ENCODE measurements around the gene FYB2. TPM values are rescaled to one million over a fixed set of nuclear protein-coding genes. Genes with fewer than 3 reads are reported as not detected.
A peak's percentile ranks its signal among the peaks of the same experiment; 100 is the strongest.

The FYB2 gene
- polyA plus RNA-seq, 6 donors from 2014 or later = not detected

DNA sequence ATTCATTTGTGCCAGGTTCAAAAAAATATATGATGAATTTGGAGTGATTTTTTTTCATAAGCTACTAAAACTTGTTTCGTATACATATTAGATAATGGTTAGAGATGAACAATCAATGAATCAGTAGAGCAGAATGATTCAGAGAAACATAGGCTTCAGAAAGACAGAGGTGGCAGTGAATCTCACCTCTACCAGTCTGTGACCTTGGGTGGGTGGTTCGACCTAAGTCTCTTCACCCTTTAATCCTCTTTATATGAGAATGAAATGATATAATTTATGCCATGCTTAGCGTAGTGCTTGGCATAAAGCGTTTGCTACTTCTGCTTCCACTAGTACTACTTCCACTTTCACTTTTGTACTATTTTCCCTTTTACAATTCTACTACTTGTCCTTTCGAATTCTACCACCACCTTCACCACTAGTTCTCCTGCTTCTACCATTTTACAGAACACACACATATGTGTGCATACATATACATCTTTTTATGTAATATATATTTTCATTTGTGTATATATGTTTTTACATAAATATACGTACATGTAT, 45.1 kb downstream of the FYB2 start:
- H3K4me3 Mint-ChIP-seq = peak overlapping the region in 7 of 8 donors; percentile 31 to 79 (median 61)
- H3K36me3 Mint-ChIP-seq = no peaks in the 10 kb centered on the region
- DNase-seq = no peak
- peaks cover 0 to 10% (median 6%) of the 10 kb centered on the region in 3 donors for H3K4me1 Mint-ChIP-seq
- peak; percentile 50 to 63 for ATAC-seq (ENCODE audit: low read depth in 2 of 2)
- H3K27me3 Mint-ChIP-seq = peaks cover 0 to 7% (median 5%) of the 10 kb centered on the region in 3 donors
- H3K9me3 Mint-ChIP-seq = no peaks in the 10 kb centered on the region
- H3K27ac Mint-ChIP-seq = peak overlapping the region in 3 of 6 donors; percentile 26 to 73 (median 59)

DNA sequence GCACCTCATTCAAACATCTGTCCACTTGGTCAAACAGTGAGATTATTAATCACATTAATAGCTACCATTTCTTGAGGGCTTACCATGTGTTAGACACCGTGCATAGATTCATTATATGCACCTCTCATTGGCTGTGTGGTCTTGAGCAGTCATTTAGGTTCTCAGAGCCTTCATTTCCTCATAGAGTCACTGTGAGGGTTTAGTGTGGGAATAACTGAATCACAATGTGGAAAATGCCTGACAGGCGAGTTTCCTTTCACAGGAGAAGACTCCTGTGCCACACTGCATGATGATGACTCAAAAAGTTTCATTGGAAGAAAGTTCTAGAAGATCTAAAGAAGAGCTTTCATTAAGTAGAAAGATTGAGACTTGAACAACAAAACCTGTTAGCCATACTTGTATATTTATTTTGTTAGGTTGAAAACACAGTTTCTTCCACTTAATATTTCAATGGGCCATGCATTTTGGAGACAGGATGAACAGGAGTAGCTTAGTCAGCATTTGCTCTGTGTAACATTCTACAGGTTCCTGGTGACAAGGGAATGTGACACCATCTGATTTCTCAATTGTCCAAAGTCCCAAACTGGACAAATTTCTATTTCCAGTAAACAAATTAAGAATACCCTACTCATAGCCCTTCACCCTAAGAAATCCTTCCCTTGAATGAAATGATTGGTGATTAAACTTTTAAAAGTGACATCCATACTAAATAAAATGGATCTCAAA, 45.7 kb downstream of the FYB2 start:
- H3K27ac Mint-ChIP-seq = peak overlapping the region in 2 of 6 donors; percentile 7 to 73
- H3K4me3 Mint-ChIP-seq = peak overlapping the region in 7 of 8 donors; percentile 31 to 79 (median 61)
- no peak for DNase-seq
- no peaks in the 10 kb centered on the region for H3K9me3 Mint-ChIP-seq
- ATAC-seq (ENCODE audit: low read depth in 2 of 2) = no peak
- no peaks in the 10 kb centered on the region for H3K36me3 Mint-ChIP-seq
- peaks cover 0 to 10% (median 6%) of the 10 kb centered on the region in 3 donors for H3K4me1 Mint-ChIP-seq
- H3K27me3 Mint-ChIP-seq = peaks cover 0 to 7% (median 7%) of the 10 kb centered on the region in 3 donors

DNA sequence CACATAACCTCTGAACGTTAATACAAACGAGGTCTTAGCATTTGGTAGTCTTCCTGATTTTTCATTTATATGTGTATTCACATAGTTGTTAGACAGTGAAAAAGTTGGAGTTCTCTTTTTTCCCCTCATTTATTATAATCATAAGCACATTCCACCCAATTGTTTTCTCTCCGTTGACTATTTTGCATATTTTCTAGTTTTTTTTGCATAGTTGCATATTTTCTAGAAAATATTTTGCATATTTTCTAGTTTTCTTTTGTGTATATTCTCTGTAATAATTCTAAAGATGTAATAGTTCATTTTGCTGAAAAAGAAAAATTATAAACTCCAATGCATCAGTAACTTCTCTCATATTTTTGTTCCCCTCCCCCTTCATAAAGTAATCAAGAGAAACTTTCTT, 47.5 kb downstream of the FYB2 start:
- Mint-ChIP-seq H3K27me3 (peaks cover 10 to 21% (median 17%) of the 10 kb centered on the region in 3 donors), H3K27ac (no peak overlapping the region), H3K4me3 (no peak overlapping the region), H3K9me3 (no peaks in the 10 kb centered on the region), H3K36me3 (no peaks in the 10 kb centered on the region), H3K4me1 (peaks cover 0 to 10% (median 6%) of the 10 kb centered on the region in 3 donors)
- no peak for DNase-seq
- no peak for ATAC-seq (ENCODE audit: low read depth in 2 of 2)

DNA sequence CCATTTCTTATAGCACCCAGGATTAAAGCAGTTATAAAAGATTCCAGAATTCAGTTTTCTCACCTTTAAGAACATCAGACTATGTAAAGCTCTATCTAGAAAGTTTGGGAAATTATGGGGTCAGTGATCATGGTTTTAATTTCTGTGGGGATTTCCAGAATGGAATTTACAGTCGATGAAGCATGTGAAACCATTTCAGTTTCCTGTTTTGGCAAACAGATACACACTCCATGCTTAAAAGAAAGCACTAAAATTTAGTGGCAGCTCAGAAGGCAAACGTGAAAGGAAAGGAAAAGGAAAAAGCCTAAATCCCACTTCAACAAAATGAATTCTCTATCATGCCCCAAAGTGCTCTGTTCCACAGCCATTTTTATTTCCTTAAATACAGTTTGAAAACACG, 60.4 kb downstream of the FYB2 start:
- Mint-ChIP-seq H3K27me3 (peaks cover 4 to 22% (median 14%) of the 10 kb centered on the region in 3 donors), H3K36me3 (no peaks in the 10 kb centered on the region), H3K4me1 (peaks cover 0 to 11% (median 0%) of the 10 kb centered on the region in 3 donors), H3K9me3 (no peaks in the 10 kb centered on the region), H3K4me3 (no peak overlapping the region), H3K27ac (peak overlapping the region in 1 of 6 donors; percentile 39)
- ATAC-seq (ENCODE audit: low read depth in 2 of 2) (no peak), DNase-seq (no peak)

DNA sequence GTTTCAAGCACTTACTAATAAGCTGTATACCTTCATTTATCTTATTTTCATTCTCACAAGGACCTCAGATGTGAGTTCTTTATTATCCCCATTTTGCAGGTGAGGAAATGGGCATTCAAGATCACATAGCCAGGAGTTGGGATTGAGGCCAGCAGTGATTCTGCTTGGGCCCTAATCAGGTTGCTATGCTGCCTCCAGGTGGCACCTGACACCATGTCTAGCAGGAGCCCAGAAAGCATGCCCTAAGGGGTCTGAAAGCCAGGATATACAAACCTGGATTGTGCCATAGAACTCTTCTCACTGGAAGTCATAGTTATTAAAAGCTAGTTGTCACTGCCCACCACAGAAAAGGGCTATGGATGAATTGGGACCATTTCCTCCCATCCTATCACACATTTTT, 61.1 kb downstream of the FYB2 start:
- Mint-ChIP-seq H3K36me3 (no peaks in the 10 kb centered on the region), H3K4me1 (peaks cover 0 to 11% (median 0%) of the 10 kb centered on the region in 3 donors), H3K9me3 (no peaks in the 10 kb centered on the region), H3K4me3 (no peak overlapping the region), H3K27ac (no peak overlapping the region), H3K27me3 (peaks cover 4 to 23% (median 14%) of the 10 kb centered on the region in 3 donors)
- ATAC-seq (ENCODE audit: low read depth in 2 of 2) = no peak
- no peak for DNase-seq

DNA sequence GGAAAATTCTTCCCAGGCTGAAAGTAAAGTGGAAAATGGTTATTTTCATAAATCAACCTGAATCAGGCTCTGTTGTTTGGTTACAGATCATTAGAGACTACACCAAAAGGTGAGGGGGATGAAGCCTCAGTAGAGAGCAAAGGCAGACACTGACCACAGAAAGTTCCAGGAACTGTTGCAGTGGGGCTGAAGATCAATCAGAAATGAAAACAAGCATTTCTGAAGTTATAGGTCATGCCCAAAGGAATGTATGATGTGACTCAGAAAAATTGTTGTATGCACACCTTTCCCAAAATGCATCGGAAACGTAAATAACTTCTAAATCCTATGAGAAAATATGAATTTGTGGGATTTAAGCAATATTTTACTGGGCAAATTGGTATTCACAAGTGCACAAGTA, 63.3 kb downstream of the FYB2 start:
- H3K4me3 Mint-ChIP-seq = no peak overlapping the region
- H3K4me1 Mint-ChIP-seq = peaks cover 0 to 11% (median 0%) of the 10 kb centered on the region in 3 donors
- no peak overlapping the region for H3K27ac Mint-ChIP-seq
- H3K36me3 Mint-ChIP-seq = no peaks in the 10 kb centered on the region
- ATAC-seq (ENCODE audit: low read depth in 2 of 2) (no peak), DNase-seq (no peak)
- H3K27me3 Mint-ChIP-seq = peaks cover 19 to 38% (median 28%) of the 10 kb centered on the region in 3 donors
- peaks cover 0 to 3% (median 0%) of the 10 kb centered on the region in 7 donors for H3K9me3 Mint-ChIP-seq

DNA sequence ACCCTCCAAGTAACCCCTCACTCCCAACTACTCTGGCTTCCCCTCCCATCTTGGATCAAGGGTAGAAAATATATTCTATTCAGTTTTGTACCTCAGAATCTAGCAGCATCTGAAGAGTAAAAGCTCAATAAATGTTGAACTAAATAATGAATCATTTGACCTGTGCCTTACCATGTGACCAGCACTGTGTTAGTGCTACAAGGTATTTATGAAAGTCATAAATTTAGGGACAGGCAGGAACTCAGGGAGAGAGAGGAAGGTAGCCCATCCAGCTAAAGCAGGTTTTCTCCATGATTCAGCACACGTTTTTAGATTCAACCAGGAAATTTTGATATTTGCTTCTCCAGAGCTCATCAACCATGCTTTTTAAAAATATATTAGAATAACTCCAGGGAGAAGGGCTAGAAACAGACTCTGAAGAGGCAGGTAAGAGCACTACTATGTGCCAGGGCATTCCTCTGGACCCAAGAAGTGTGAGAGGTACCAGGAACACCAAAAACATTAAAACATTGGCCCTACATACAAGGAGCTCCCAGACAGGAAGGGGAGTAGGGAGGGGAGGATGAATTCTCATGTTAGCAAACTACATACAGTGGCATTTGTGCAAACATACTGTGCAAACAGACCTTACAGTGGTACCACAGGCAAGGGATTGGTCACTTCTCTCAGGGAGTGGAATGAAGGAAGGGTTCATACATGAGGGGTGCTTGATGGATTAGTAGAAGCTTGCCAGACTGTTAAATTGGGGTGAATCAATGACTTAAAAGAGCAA, 64.3 kb downstream of the FYB2 start:
- Mint-ChIP-seq H3K4me3 (peak overlapping the region in 1 of 8 donors; percentile 37), H3K27ac (peak overlapping the region in 1 of 6 donors; percentile 82), H3K4me1 (peaks cover 0 to 11% (median 0%) of the 10 kb centered on the region in 3 donors), H3K27me3 (peaks cover 19 to 38% (median 28%) of the 10 kb centered on the region in 3 donors), H3K36me3 (no peaks in the 10 kb centered on the region), H3K9me3 (peaks cover 0 to 3% (median 0%) of the 10 kb centered on the region in 7 donors)
- no peak for DNase-seq
- no peak for ATAC-seq (ENCODE audit: low read depth in 2 of 2)

DNA sequence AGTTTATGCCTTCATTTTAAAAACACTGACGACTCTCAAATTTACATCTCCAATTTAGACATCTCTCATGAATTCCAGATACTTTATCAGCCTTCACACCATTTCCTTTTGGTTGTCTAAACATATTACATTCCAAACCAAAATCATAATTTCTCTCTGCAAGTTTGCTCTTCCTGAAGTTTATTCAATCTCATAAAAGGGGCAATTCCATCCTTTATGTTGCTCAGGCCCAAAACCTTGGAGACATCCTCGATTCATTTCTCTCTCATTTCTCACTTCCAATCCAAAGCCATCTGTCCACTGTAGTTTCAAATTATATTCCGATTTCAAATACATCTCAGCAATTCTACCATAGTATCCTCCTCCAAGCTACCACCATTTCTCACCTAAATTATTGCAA, 74.0 kb downstream of the FYB2 start:
- Mint-ChIP-seq H3K36me3 (no peaks in the 10 kb centered on the region), H3K4me3 (no peak overlapping the region), H3K4me1 (no peaks in the 10 kb centered on the region), H3K27me3 (peaks cover 0 to 17% (median 7%) of the 10 kb centered on the region in 3 donors), H3K27ac (no peak overlapping the region), H3K9me3 (peaks cover 0 to 16% (median 0%) of the 10 kb centered on the region in 7 donors)
- no peak for DNase-seq
- no peak for ATAC-seq (ENCODE audit: low read depth in 2 of 2)

DNA sequence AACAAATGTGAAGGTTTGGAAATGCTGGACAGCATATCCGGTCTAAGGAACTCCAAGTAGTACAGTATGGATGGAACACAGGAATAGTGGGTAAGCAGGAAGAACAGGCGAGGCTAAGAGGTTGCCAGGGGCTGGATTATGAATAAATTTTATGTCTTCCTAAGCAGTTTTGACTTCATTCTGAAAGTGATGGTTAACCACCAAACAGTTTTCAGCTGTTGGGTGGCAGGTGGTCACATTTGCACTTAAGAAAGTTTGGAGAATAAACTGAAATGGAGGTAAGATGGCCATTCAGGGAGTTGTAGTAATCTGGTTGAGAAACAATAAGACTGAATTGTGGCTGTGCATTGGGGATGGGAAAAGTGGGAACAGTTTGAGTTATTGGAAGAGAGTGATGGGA, 90.2 kb downstream of the FYB2 start:
- Mint-ChIP-seq H3K9me3 (peaks cover 0 to 9% (median 6%) of the 10 kb centered on the region in 7 donors), H3K4me1 (no peaks in the 10 kb centered on the region), H3K4me3 (no peak overlapping the region), H3K36me3 (no peaks in the 10 kb centered on the region), H3K27me3 (peaks cover 35 to 52% (median 37%) of the 10 kb centered on the region in 3 donors), H3K27ac (no peak overlapping the region)
- ATAC-seq (ENCODE audit: low read depth in 2 of 2) = no peak
- no peak for DNase-seq

DNA sequence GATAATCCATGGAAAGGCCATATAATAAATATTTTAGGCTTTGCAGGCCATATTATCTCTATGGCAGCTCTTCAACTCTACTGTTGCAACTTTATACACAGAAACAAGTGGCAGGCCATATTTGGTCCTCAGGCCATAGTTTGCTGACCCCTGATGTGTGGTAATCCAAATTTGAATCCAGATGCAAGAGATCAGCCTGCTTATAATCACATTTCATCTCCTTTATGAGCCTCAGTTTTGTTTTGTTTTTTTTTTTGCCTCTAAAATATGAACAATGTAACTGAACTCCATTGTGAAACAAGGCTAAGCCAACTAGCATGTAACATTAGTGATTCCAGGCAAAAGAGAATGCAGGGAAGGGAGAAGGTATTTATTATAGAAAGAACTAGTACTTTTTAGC, 92.5 kb downstream of the FYB2 start:
- DNase-seq (no peak), ATAC-seq (ENCODE audit: low read depth in 2 of 2) (no peak)
- H3K27ac Mint-ChIP-seq = no peak overlapping the region
- peaks cover 22 to 52% (median 35%) of the 10 kb centered on the region in 3 donors for H3K27me3 Mint-ChIP-seq
- no peaks in the 10 kb centered on the region for H3K4me1 Mint-ChIP-seq
- peaks cover 0 to 6% (median 1%) of the 10 kb centered on the region in 7 donors for H3K9me3 Mint-ChIP-seq
- H3K36me3 Mint-ChIP-seq = no peaks in the 10 kb centered on the region
- no peak overlapping the region for H3K4me3 Mint-ChIP-seq

DNA sequence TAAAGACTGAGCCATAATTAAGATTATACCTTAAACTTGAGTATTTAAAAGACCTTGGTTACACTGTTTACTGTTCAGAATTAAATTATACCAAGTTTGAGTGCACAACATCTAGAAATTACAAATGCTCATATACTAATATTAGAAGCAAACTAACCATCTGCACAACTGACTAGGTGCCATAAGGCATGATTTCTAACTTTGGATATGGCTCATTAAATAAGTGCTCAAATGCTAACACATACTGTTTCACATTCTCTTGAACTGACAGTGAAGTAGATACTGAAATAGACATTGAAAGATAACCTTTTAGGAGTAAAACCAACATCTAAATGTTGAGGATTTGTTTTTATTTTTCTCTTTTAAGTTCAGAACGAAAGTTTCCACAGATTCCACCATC, 100.0 kb downstream of the FYB2 start:
- H3K27me3 Mint-ChIP-seq = peaks cover 0 to 25% (median 5%) of the 10 kb centered on the region in 3 donors

DNA sequence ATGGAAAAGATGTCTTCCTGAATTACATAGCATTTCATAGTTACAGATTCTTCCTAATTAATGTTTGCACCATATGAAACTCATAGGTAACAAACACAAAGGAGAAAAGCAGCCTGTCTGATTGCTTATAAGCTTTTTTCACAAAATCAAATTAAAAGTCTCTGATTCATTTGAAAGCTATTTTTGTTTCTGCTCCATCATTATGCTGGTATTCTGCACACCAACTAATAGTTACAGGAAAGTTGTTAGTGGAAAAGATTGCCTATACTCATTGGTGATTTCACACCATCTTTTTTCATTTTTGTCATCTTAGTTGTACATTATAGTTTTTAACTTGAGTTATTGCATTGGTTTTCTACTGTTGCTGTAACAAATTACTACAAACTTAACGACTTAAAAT, 104.0 kb downstream of the FYB2 start:
- ATAC-seq (ENCODE audit: low read depth in 2 of 2) = no peak
- Mint-ChIP-seq H3K27ac (no peak overlapping the region), H3K9me3 (no peaks in the 10 kb centered on the region), H3K4me3 (no peak overlapping the region), H3K4me1 (no peaks in the 10 kb centered on the region), H3K27me3 (peaks cover 0 to 6% (median 3%) of the 10 kb centered on the region in 3 donors), H3K36me3 (no peaks in the 10 kb centered on the region)
- DNase-seq = no peak

More for the DNA sequence above, 100.0 kb downstream of the FYB2 start:
- Mint-ChIP-seq H3K36me3 (no peaks in the 10 kb centered on the region), H3K27ac (no peak overlapping the region), H3K4me1 (no peaks in the 10 kb centered on the region), H3K9me3 (no peaks in the 10 kb centered on the region), H3K4me3 (no peak overlapping the region)
- ATAC-seq (ENCODE audit: low read depth in 2 of 2) = no peak
- no peak for DNase-seq

DNA sequence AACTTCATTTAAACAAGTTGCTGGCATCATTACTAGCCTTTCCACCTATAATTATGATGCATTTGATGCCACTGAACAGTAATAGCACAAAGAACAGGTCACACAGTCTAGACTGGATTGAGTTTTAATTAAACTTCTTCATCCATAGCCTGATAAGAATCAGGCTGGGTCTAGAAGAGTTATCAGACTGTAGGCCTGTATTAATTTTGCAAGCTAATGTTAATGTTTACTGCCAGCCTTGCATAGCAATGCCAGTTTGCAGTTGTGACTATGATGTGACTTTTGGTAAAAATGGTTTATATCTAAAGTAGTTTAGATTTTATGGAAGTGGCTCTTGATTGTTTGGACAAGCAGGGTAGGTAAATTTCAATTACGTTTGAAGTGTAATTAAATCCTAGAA, 106.1 kb downstream of the FYB2 start:
- H3K4me3 Mint-ChIP-seq = no peak overlapping the region

More for the DNA sequence above, 106.1 kb downstream of the FYB2 start:
- peaks cover 9 to 17% (median 12%) of the 10 kb centered on the region in 3 donors for H3K27me3 Mint-ChIP-seq
- no peaks in the 10 kb centered on the region for H3K36me3 Mint-ChIP-seq
- DNase-seq (no peak), ATAC-seq (ENCODE audit: low read depth in 2 of 2) (no peak)
- H3K27ac Mint-ChIP-seq = no peak overlapping the region
- H3K9me3 Mint-ChIP-seq = no peaks in the 10 kb centered on the region
- no peaks in the 10 kb centered on the region for H3K4me1 Mint-ChIP-seq

All from naive B cell (primary cell).